Motor neuron (in vitro differentiated cells): Measurements from ENCODE around the gene NEAT1. TPM values are rescaled to one million over a fixed set of nuclear protein-coding genes. Genes with fewer than 3 reads are reported as not detected.
A peak's percentile ranks its signal among the peaks of the same experiment; 100 is the strongest.

Experiments
- ATAC-seq, 8 experiments: fragments of 200-7000 bp; cut with Tn5 transposase; replicated peaks in 6 of 8; 2 replicates each; pipeline ENCODE4 v1.8.0; 2021; ENCODE audit warnings: mild to moderate bottlenecking in 8 of 8, moderate library complexity in 8 of 8
- H3K27ac ChIP-seq, 2 donors: fragments of 250-450 bp; sonication (Bioruptor Pico); 2 replicates each; pipeline ENCODE4 v1.9.0; 2021; ENCODE audit warnings: antibody characterized with exemption in 2 of 2, mild to moderate bottlenecking in 2 of 2, moderate library complexity in 1 of 2
- H3K4me1 ChIP-seq, 2 donors: fragments of 250-450 bp; sonication (Bioruptor Pico); replicated peaks in 1 of 2; 2 replicates each; pipeline ENCODE4 v1.6.1; 2021; ENCODE audit warnings: antibody characterized with exemption in 2 of 2, mild to moderate bottlenecking in 2 of 2, moderate library complexity in 1 of 2
- H3K4me3 ChIP-seq, 5 donors: fragments of 250-450 bp; sonication (Bioruptor Pico); 2 replicates each; pipeline ENCODE4 v1.9.0; 2021; ENCODE audit warnings: antibody characterized with exemption in 5 of 5, mild to moderate bottlenecking in 5 of 5, moderate library complexity in 4 of 5
- WGBS, 10 experiments: fragments of 450-650 bp; shearing (Covaris generic); methylation state at CpG; one replicate each; pipeline ENCODE4 v1.0.0; 2022; 5-methylcytosine and 5-hydroxymethylcytosine counted together
- in situ Hi-C, 9 experiments: fragments of 400-800 bp; cut with MboI; loops; one replicate each; pipeline ENCODE4 v1.15.0; 2021; ENCODE audit warnings: low sequenced_read_pairs in 9 of 9, low pct_unique_long_range_greater_than_20kb in 2 of 9; ENCODE audit not compliant: unreplicated experiment in 9 of 9
- total RNA-seq, 8 experiments: library from RNA; unstranded; fragments of 300-600 nt; gene quantifications; 2 replicates each; pipeline versions ENCODE4 v1.2.3 to v1.2.4, GENCODE V29; 2022

The NEAT1 gene
- total RNA-seq, 8 experiments from 2014 or later, result 10.9 to 1,983 (median 59.7) TPM

DNA sequence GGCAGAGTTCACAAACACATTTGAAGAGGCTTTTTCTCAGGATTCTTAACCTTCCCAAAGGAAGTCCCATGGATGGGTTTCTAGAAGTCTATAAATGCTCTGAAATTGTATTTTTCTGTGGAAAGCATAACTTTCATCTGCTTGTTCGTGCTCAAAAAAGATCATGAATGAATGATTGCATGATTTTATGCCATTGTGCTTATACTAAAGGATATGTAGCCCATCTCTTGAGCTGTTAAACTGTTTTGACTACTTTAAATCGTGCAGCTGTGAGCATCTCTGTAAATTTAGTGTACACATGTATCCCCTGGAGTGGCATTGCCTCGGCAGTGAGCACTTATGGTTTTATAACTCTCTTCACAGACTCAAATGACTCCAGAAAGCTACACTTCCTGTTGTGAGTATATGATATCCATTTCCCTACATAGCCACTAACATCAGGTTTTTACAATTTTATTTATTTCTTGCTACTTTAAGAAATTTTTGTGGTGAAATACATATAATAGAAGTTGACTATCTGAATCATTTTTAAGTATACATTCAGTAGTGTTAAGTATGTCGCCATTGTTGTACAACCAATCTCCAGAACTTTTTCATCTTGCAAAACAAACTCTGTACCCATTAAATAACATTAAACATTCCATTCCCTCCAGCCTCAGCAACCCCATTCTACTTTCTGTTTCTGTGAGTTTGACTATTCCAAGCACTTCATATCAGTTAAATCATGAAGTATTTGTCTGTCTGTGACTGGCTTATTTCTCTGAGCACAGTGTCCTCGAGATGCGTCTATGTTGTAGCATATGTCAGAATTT, 8.0 kb downstream of the NEAT1 start:
- in situ Hi-C loops, result no loop called here
- Histone ChIP-seq H3K4me1 (peaks cover 29 to 34% of the 10 kb centered on the region in 2 donors), H3K27ac (no peak overlapping the region), H3K4me3 (peak overlapping the region in 3 of 5 donors; percentile 2 to 62 (median 60))
- 18 to 95% (median 79%) methylated on average over 1 to 6 of the region's 6 CpGs for WGBS, 10 experiments
- peak in 1 of 8 experiments; percentile 3 for ATAC-seq

DNA sequence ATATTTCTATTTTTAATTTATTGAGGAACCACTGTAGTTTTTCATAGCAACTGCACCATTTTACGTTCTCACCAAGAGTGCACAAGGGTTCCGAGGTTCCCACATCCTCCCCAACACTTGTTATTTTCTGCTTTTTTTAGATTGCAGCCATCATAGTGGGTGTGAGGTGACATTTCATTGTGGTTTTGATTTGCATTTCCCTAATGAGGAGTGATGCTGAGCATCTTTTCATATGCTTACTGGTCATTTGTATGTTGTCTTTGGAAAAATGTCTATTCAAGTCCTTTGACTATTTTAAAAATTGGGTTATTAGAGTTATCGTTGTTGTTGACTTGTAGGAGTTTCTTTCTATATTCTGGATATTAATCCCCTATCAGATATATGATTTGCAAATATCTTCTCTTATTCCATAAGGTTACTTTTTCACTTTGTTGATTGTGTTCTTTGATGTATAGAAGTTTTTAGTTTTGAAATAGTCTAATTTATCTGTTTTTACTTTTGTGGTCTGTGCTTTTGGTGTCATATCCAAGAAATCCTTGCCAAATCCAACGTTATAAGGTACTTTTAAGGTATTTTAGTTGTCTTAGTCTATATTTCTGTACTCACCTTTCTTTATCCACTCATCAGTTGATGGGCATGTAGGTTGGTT, 9.0 kb downstream of the NEAT1 start:
- peak overlapping the region in 2 of 5 donors; percentile 5 to 62 for H3K4me3 ChIP-seq
- H3K4me1 ChIP-seq, result peaks cover 29 to 30% of the 10 kb centered on the region in 2 donors
- no peak overlapping the region for H3K27ac ChIP-seq
- WGBS, 10 experiments, result 3 to 100% (median 82%) methylated on average over 1 to 4 of the region's 4 CpGs
- ATAC-seq, result no peak
- in situ Hi-C loops, result no loop called here

DNA sequence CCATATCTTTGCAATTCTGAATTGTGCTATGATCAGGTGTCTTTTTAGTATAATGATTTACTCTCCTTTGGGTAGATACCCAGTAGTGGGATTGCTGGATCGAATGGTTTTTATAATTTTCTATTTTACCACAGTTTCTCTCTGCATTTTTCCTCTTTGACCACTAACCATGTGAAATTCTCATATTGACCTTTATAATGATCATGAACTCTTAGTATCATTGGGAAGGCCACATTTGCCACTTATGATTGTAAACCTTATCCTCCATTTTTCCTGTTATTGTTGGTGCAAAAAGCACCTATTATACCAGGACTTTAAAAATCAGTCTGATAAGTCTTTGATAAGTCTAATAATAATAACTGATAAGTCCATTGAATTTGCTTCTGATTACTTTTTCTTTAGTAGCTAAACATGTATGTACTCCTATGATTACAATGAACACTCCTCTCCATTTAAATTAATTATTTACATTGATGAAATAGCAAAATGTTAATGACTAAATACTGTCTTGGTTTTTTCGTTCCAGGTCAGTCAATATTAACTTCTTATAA, 9.6 kb downstream of the NEAT1 start:
- no peak for ATAC-seq
- H3K27ac ChIP-seq, result no peak overlapping the region
- H3K4me1 ChIP-seq, result peaks cover 24 to 29% of the 10 kb centered on the region in 2 donors
- WGBS, 10 experiments, result 27 to 100% (median 79%) methylated on average over 1 to 2 of the region's 2 CpGs
- in situ Hi-C loops, result no loop called here
- H3K4me3 ChIP-seq, result peak overlapping the region in 1 of 5 donors; percentile 2

DNA sequence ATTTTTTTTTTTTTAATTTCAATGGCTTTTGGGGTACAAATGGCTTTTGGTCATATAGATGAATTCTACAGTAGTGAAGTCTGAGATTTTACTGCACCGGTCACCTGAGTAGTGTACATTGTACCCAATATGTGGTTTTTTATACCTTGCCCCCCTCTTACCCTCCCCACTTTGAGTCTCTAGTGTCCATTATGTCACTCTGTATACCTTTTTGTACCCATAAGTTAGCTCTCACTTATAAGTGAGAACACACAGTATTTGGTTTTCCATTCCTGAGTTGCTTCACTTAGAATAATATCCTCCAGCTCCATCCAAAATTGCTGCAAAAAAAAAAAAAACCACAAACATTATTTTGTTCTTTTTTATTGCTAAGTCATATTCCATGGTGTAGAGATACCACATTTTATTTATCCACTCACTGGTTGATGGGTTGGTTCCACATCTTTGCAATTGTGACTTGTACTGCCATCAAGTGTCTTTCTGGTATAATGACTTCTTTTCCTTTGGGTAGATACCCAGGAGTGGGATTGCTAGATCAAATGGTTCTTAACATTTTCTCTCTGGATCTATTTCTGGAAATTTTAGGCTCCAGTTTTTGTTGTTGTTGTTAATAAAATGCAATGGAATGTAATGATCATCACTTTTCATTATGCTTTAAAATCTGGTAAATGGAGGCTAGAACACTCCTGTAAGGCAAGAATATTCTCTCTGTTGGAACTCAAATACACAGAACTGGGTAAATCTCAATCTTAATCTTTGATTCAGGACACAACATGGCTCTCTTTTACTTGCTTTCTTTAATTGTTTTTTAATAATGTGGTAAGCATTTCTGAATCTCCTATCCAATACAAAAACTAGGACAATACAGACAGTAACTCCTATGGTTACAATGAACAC, 10.3 kb downstream of the NEAT1 start:
- Histone ChIP-seq H3K4me1 (peaks cover 16 to 22% of the 10 kb centered on the region in 2 donors), H3K27ac (no peak overlapping the region), H3K4me3 (no peak overlapping the region)
- in situ Hi-C loops, result no loop called here
- no peak for ATAC-seq
- 89 to 100% (median 100%) methylated on average over 1 of the region's 1 CpG; no CpG with 5 or more reads in 1 of the 10 experiments for WGBS, 10 experiments

DNA sequence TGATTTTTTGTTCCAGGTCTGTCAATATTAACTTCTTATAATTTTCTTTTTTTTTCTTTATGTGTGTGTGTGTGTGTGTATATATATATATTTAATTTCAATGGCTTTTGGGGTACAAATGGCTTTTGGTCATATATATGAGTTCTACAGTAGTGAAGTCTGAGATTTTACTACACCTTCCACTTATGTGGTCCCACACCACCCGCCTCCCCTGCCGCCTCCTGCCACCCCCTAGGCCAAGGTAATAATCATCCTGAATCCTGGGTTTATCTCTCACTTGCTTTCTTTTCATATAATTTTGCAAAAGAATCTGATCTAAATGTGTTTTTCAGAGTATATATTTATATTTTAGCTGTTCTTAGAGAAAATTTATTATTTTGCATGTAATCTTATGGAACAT, 11.1 kb downstream of the NEAT1 start:
- H3K4me1 ChIP-seq, result peaks cover 9 to 14% of the 10 kb centered on the region in 2 donors
- in situ Hi-C loops, result no loop called here
- H3K4me3 ChIP-seq, result no peak overlapping the region
- 100% methylated on average over 1 of the region's 2 CpGs; no CpG with 5 or more reads in 8 of the 10 experiments for WGBS, 10 experiments
- no peak for ATAC-seq
- H3K27ac ChIP-seq, result no peak overlapping the region

DNA sequence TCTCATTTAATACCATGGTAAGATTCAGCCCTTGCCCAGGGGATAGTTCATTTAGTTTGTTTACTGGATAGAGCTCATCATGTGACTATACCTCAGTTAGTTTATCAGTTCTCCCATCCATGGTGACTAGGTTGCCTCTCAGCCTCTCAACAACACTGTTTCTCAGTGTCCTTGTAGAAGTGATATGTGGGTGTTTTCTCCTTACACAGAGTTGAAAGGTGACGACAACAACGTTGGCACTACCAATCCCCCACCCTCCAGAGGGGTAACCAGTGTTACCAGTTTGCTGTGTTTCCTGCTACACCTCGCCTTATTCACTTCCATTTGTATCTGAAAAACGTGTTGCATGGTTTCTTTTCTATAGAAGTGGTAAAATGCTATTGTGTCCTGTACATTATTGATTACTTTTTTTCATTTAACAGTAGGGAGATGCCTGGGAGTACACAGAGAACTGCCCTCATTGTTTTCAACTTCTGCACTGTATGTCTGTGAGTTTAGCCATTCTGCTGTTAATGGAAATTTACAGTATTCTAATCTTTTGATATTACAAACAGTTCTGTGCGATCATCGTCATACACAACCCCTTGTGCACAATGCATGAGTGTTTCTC, 11.6 kb downstream of the NEAT1 start:
- H3K27ac ChIP-seq, result no peak overlapping the region
- peaks cover 7 to 9% of the 10 kb centered on the region in 2 donors for H3K4me1 ChIP-seq
- no peak overlapping the region for H3K4me3 ChIP-seq
- no peak for ATAC-seq
- in situ Hi-C loops, result no loop called here
- WGBS, 10 experiments, result 50 to 100% (median 77%) methylated on average over 1 to 6 of the region's 6 CpGs

DNA sequence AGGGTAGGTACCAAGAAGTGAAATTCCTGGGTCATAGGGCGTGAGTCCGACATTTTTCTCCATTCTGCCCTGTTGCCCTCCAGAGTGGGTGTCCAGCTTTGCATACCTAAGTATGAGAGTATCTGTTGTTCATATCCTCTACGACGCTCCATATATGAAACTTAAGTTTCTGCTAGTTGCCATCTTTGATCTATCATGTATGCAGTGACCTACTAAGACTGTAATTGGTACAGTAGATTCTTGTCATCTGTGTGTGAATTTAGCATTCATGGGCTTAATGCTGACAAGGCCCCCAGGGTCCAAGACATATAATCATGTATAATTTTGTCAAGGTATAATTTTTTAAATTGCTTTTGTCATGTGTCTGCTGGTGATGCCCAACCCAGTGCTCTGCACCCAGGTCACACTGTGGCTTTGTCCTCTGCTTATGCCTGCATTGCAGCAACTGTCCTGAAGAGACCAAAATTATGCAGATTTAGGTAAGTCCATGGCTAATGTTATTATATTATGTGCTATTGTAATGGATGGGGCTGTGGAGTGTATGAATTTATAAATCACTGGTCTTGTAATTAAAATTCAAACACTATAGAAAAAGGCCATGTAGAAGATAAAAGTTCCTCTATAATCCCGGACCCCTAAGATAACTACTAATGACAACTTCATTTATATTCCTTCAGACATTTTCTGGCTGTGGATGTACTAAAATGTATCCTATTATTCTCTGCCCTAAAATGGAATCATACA, 12.2 kb downstream of the NEAT1 start:
- peak in 2 of 8 experiments; percentile 0 to 4 for ATAC-seq
- Histone ChIP-seq H3K27ac (no peak overlapping the region), H3K4me1 (peaks cover 4 to 5% of the 10 kb centered on the region in 2 donors), H3K4me3 (no peak overlapping the region)
- WGBS, 10 experiments, result 63 to 100% (median 90%) methylated on average over 1 to 5 of the region's 5 CpGs; no CpG with 5 or more reads in 1 of the 10 experiments
- in situ Hi-C loops, result no loop called here

DNA sequence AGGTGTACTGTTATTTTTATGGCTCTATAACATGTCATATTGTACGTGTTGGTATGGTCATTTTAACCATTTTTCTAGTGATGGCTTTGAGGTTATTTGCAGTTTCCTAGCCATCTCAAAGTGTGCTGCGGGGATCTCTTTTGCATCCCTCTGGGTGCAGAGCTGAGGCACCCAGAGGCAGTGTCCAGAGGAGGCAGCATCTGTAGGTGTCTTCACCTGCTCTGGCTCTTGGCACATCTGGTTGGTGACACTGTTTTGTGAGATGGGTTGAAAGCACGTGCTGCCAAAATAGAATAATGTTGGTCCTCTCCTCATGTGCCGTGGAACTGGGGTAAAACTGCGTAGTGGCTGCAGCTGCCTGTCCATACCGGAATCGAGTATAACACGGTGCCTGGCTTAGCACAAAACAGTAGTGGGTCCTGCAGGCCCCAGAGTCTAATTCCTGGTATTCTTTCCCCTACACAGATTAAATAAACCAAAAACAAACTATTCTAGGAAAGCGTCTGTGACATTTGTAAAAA, 12.9 kb downstream of the NEAT1 start:
- peaks cover 0 to 2% of the 10 kb centered on the region in 2 donors for H3K4me1 ChIP-seq
- no peak overlapping the region for H3K27ac ChIP-seq
- in situ Hi-C loops, result no loop called here
- 69 to 100% (median 87%) methylated on average over 1 to 9 of the region's 9 CpGs for WGBS, 10 experiments
- ATAC-seq, result peak in 4 of 8 experiments; percentile 0 to 9 (median 5)
- no peak overlapping the region for H3K4me3 ChIP-seq

DNA sequence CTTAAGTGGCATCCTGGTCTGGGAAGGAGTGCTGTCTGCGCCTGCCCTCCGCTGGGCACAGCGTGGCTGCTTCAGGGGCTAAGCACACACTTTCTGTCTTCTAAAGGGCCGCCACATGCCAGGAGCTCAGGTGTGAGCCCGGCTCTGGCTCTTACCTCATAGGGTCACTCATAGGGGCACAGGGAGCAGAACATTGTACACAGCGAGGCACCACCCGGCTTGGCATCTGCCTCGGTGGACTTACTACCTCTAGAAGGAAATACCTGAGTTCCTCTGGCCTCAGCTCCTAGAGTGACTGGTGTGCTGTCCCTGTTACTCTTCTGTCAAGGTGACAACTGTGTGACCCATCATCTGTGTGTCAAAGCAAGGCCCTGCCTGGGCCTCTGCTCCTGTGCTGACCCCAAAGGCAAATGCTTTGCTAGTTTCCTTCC, 13.4 kb downstream of the NEAT1 start:
- peak; percentile 0 to 28 (median 16) for ATAC-seq
- 87 to 100% (median 94%) methylated on average over 2 to 4 of the region's 8 CpGs; no CpG with 5 or more reads in 5 of the 10 experiments for WGBS, 10 experiments
- Histone ChIP-seq H3K4me1 (peaks cover 0 to 2% of the 10 kb centered on the region in 2 donors), H3K4me3 (no peak overlapping the region), H3K27ac (no peak overlapping the region)
- in situ Hi-C loops, result no loop called here

DNA sequence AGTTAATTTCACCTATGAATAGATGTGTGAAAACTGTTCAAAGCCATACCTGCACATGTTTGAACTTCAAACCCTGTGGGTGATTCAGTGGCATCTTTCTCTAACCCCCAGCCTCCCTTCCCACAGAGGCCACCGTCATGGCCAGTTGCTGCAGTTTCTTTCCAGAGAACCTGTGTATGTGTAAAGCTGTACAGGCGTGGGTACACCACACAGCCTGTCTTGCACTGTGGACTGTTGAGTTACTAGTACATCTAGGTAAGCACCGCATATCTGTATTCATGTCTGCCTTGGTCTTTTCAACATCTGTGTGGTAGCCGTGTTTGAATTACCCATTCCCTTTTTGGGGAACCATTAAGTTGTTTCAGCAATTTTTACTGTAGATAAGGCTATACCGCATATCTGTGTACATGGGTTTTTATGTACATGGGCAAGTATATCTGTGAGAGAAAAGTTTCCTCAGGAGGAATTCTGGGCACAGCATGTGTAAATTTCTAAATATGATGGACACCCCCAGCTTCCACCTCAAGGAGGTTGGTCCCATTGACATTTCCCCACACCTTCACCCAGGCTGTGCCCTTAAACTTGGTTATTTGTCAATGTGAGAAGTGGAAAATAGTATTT, 13.9 kb downstream of the NEAT1 start:
- ATAC-seq, result peak; percentile 1 to 24 (median 12)
- Histone ChIP-seq H3K27ac (no peak overlapping the region), H3K4me1 (peaks cover 0 to 2% of the 10 kb centered on the region in 2 donors), H3K4me3 (no peak overlapping the region)
- 50 to 100% (median 91%) methylated on average over 1 to 4 of the region's 5 CpGs; no CpG with 5 or more reads in 4 of the 10 experiments for WGBS, 10 experiments
- in situ Hi-C loops, result no loop called here
